Spleen (tissue), 7 donors: ENCODE measurements around the gene NPIPA1.
"Not testable (repeated sequence)": the region's sequence is repeated elsewhere in the genome, so short reads cannot be mapped to it uniquely, and the experiment has no call there.

Experiments used
- POLR2A ChIP-seq, 3 donors: fragments of 450-650 bp; IDR thresholded peaks; one replicate each; pipeline ENCODE4 v1.5.1; 2017; ENCODE audit warnings: antibody characterized with exemption in 3 of 3, mild to moderate bottlenecking in 1 of 3
- TF ChIP-seq, protein P1 (sequence below), 11 experiments: fragments of 200-600 bp in 7 of 11; fragments of 450-650 bp in 4 of 11; sonication (generic) in 4 of 11; IDR thresholded peaks in 8 of 11; conservative IDR thresholded peaks in 3 of 11; 1 replicate in 7 of 11; 2 replicates in 4 of 11; pipeline versions ENCODE4 v1.4.0 to v1.8.0; 2016 to 2021; ENCODE audit warnings: antibody characterized with exemption in 11 of 11, inconsistent platforms in 4 of 11, mild to moderate bottlenecking in 1 of 11
- donor health status: DM: no; HTN: no; CAD: no; lungs with moderate emphysema.
- donor health status: DM: no; HTN: no; CAD: no.
- donor health status: DM: no; HTN: no; CAD: no.

DNA sequence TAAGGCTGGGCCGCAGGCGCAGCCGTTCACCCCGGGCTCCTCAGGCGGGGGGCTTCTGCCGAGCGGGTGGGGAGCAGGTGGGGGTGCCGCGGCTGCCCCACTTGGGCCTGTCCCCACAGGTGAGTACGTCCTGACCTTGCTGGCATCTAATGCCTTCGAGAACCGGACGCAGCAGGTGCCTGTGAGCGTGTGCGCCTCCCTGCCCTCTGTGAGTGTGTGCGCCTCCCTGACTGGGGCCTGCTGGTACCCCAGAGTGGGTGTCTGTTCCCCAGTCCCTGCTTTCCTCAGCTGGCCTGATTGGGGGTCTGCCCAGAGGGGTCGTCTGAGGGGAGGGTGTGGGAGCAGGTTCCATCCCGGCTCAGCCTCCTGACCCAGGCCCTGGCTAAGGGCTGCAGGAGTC is 12.3 kb upstream of the NPIPA1 start:
- TF ChIP-seq, protein P1, sequence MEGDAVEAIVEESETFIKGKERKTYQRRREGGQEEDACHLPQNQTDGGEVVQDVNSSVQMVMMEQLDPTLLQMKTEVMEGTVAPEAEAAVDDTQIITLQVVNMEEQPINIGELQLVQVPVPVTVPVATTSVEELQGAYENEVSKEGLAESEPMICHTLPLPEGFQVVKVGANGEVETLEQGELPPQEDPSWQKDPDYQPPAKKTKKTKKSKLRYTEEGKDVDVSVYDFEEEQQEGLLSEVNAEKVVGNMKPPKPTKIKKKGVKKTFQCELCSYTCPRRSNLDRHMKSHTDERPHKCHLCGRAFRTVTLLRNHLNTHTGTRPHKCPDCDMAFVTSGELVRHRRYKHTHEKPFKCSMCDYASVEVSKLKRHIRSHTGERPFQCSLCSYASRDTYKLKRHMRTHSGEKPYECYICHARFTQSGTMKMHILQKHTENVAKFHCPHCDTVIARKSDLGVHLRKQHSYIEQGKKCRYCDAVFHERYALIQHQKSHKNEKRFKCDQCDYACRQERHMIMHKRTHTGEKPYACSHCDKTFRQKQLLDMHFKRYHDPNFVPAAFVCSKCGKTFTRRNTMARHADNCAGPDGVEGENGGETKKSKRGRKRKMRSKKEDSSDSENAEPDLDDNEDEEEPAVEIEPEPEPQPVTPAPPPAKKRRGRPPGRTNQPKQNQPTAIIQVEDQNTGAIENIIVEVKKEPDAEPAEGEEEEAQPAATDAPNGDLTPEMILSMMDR (IDR thresholded peaks at IDR 0.05 in 8 of 11, conservative IDR thresholded peaks at IDR 0.05 in 3 of 11), result not testable (repeated sequence)
- TF ChIP-seq POLR2A (IDR thresholded peaks at IDR 0.05), result not testable (repeated sequence)
